Measurements from ENCODE around the gene RSPO4. TPM values are rescaled to one million over a fixed set of nuclear protein-coding genes. Genes with fewer than 3 reads are reported as not detected.

Gene RSPO4
- total RNA-seq, 4 donors from 2014 or later: not detected

GRCh38 chr20:1002682-1003561, 811 bp upstream of the RSPO4 start:
- in situ Hi-C loops (cut with MboI; ENCODE audit: low sequenced_read_pairs in 4 of 4) (no loop called here), intact Hi-C loops (cut with DNase I; ENCODE audit: low total_unique reads) (no loop called here)
- no peaks in the 10 kb centered on the region for H3K9me3 ChIP-seq
- H3K4me1 ChIP-seq: no peaks in the 10 kb centered on the region
- no peak overlapping the region for H3K4me3 ChIP-seq
- H3K27ac ChIP-seq: no peak overlapping the region
- TF ChIP-seq CTCF (IDR thresholded peaks at IDR 0.05 in 4 of 5, conservative IDR thresholded peaks at IDR 0.05 in 1 of 5) (no peak), POLR2A (IDR thresholded peaks at IDR 0.05) (no peak)
- ATAC-seq: no peak
- no peak for DNase-seq
- H3K36me3 ChIP-seq: no peaks in the 10 kb centered on the region
- H3K27me3 ChIP-seq: peaks cover 23 to 36% (median 27%) of the 10 kb centered on the region in 3 donors

GRCh38 chr20:1001116-1001515, 995 bp downstream of the RSPO4 start:
- no peak overlapping the region for H3K4me3 ChIP-seq
- intact Hi-C loops (cut with DNase I; ENCODE audit: low total_unique reads) (no loop called here), in situ Hi-C loops (cut with MboI; ENCODE audit: low sequenced_read_pairs in 4 of 4) (no loop called here)
- H3K27ac ChIP-seq: no peak overlapping the region
- no peaks in the 10 kb centered on the region for H3K9me3 ChIP-seq
- no peak for TF ChIP-seq POLR2A (IDR thresholded peaks at IDR 0.05)
- TF ChIP-seq CTCF (IDR thresholded peaks at IDR 0.05 in 4 of 5, conservative IDR thresholded peaks at IDR 0.05 in 1 of 5): no peak
- DNase-seq (no peak), ATAC-seq (no peak)
- no peaks in the 10 kb centered on the region for H3K4me1 ChIP-seq
- H3K36me3 ChIP-seq: no peaks in the 10 kb centered on the region
- peaks cover 23 to 36% (median 23%) of the 10 kb centered on the region in 3 donors for H3K27me3 ChIP-seq

- H3K36me3 ChIP-seq: no peaks in the 10 kb centered on the region
- H3K4me3 ChIP-seq: no peak overlapping the region
- H3K27me3 ChIP-seq: peaks cover 23 to 30% (median 27%) of the 10 kb centered on the region in 3 donors
- H3K9me3 ChIP-seq: no peaks in the 10 kb centered on the region
- TF ChIP-seq CTCF (IDR thresholded peaks at IDR 0.05 in 4 of 5, conservative IDR thresholded peaks at IDR 0.05 in 1 of 5) (no peak), POLR2A (IDR thresholded peaks at IDR 0.05) (no peak)
- DNase-seq: no peak
- no peak for ATAC-seq
- intact Hi-C loops (cut with DNase I; ENCODE audit: low total_unique reads): no loop called here
- H3K4me1 ChIP-seq: no peaks in the 10 kb centered on the region
- H3K27ac ChIP-seq: no peak overlapping the region
- in situ Hi-C loops (cut with MboI; ENCODE audit: low sequenced_read_pairs in 4 of 4): no loop called here
Measured at GRCh38 chr20:998231-998830, 3.8 kb downstream of the RSPO4 start.

GRCh38 chr20:997486-997885, 4.6 kb downstream of the RSPO4 start:
- ATAC-seq (no peak), DNase-seq (no peak)
- Histone ChIP-seq H3K4me1 (no peaks in the 10 kb centered on the region), H3K27me3 (peaks cover 19 to 22% (median 22%) of the 10 kb centered on the region in 3 donors), H3K27ac (no peak overlapping the region), H3K4me3 (no peak overlapping the region), H3K36me3 (no peaks in the 10 kb centered on the region), H3K9me3 (no peaks in the 10 kb centered on the region)
- in situ Hi-C loops (cut with MboI; ENCODE audit: low sequenced_read_pairs in 4 of 4) (no loop called here), intact Hi-C loops (cut with DNase I; ENCODE audit: low total_unique reads) (no loop called here)
- TF ChIP-seq CTCF (IDR thresholded peaks at IDR 0.05 in 4 of 5, conservative IDR thresholded peaks at IDR 0.05 in 1 of 5) (no peak), POLR2A (IDR thresholded peaks at IDR 0.05) (no peak)
